Stimulated activated CD8-positive, alpha-beta memory T cell treated with anti-CD3 and anti-CD28 coated beads, Interleukin-4, amount 100 ng/mL, for 48 hours (primary cell): ENCODE data around the gene IMPDH1.
A peak's percentile ranks its signal among the peaks of the same experiment; 100 is the strongest.
"Not testable (repeated sequence)": the region's sequence is repeated elsewhere in the genome, so short reads cannot be mapped to it uniquely, and the experiment has no call there.

Experiments
- DNase-seq: peaks from one replicate; pipeline ENCODE4 v3.0.0-alpha.2; 2020

Gene IMPDH1

GRCh38 chr7:128409596-128410450 lies at the start of gene IMPDH1:
TSS of gene IMPDH1 (minus strand) at chr7:128409982. CDS start at chr7:128409901, 81 bp downstream.
- peak; percentile 93 for DNase-seq

- peak; percentile 62 for DNase-seq
Observed at GRCh38 chr7:128459394-128459878, 49.7 kb upstream of the IMPDH1 start.

DNA sequence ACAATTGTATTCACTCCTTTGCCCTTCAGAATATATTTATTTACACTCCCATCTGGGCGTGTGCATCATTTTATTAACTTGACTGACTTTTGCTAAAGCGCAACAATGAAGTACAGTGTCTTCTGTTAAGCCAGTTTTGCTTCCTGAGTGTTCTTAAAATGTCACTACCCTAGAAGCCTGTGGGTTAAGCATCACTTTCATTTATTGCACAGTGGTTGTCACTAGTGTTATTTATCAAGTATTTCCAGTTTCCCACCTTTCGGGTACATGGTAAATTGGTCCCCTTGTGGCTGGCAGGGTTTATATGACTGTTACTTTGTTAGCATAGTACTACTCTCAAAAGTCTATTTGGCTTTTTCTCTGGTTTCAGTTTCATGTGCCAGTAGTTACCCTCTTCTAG lies 49.2 kb upstream of the IMPDH1 start:
- DNase-seq = no peak

- DNase-seq = not testable (repeated sequence)
Observed at GRCh38 chr7:128457385-128457784, 47.6 kb upstream of the IMPDH1 start.

DNA sequence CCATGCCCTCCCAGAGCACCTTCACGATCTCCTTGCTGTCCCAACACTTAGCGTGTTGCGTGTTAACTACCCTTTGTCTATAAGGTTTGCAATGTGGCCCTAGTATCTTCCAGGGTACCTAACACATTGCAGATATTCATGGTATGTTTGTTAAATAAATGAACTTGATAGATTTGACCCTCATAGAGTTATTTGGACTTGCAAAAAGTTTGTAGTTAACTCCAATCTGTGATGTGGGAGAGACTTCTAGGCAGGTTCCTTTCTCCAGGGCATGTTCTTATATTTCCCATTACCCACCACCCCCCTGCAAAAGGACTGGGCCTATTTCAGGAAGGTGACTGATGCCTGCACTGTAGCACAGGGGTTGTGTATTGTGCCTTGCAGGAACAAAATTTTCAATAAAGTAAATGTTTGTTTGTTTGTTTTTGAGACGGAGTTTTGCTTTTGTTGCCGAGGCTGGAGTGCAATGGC lies 46.5 kb upstream of the IMPDH1 start:
- DNase-seq = no peak

GRCh38 chr7:128455543-128456254 lies 45.9 kb upstream of the IMPDH1 start, which contains the start of gene HILPDA:
TSS of gene HILPDA (plus strand) at chr7:128455878. CDS start at chr7:128457269, 1,391 bp downstream.
- peak; percentile 95 for DNase-seq

- DNase-seq = no peak
Observed at GRCh38 chr7:128454808-128455542, 45.2 kb upstream of the IMPDH1 start.

DNA sequence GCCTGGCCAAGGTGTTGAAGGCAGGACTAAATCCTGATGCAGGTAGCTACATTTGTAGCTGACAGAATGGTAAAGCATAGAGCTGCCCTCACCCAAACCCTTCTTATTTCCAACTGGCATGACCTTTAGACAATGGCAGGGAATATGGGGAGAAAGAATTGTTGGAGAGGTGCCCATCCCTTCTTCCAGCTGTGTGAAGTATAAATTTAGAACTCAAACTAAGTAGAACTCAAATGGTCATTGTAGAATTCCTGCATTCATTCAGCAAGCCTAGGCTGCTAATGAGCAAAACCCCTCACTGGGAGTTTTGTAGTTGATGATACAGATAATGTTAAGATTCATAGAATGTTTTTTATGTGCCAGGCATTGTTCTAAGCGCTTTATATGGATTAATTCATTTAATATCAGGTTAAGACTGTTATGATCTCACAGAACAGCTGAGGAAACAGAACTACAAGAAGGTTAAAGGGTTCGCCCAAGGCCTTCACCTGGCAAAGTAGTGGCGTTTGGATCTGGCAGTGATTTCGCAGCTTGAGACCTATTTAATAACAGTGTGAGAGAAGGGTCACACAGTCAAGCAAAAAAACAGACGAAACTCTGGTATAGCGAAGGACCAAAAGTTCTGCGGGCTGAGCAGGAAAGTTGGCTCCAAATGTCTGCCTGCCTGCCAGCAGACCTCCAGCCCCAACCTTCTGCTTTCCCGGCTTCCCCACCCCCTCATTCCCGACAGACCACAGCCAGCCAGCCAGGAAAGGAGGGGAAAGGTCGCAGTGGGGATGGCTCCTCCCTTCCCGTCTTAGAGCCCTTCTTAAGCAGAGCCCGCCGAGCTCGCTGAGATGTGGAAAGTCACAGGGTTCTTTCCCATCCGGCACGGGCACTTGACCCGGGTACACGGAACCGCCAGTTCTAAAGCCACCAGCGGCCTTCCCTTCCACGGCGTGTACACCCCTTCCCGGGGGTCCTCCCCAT lies 44.3 kb upstream of the IMPDH1 start:
- DNase-seq = no peak

DNA sequence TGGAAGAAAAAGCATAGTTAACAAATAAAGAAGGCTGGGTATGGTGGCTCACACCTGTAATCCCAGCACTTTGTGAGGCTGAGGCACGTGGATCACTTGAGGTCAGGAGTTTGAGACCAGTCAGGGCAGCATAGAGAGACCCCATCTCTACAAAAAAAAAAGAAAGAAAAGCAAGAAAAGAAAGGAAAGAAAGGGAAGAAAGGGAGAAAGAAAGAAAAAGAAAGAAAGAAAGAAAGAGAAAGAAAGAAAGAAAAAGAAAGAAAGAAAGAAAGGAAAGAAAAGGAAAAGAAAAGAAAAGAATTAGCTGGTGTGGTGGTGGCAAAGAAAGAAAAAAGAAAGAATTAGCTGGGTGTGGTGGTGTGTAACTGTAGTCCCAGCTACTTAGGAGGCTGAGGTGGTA lies 42.8 kb upstream of the IMPDH1 start:
- DNase-seq = no peak

DNA sequence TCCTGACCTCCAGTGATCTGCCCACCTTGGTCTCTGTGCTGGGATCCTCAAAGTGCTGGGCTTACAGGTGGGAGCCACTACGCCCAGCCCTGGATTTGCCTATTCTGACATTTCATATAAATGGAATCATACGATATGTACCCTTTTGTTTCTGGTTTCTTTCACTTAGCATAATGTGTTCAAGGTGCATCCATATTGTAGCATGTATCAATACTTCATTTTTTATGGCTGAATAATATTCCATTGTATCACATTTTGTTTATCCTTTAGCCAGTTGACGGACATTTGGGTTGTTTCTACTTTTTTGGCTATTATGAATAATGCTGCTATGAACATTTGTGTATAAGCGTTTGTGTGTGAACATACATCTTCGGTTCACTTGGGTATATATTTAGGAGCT lies 41.1 kb upstream of the IMPDH1 start:
- DNase-seq = no peak

GRCh38 chr7:128450409-128450808 lies 40.6 kb upstream of the IMPDH1 start:
- no peak for DNase-seq

DNA sequence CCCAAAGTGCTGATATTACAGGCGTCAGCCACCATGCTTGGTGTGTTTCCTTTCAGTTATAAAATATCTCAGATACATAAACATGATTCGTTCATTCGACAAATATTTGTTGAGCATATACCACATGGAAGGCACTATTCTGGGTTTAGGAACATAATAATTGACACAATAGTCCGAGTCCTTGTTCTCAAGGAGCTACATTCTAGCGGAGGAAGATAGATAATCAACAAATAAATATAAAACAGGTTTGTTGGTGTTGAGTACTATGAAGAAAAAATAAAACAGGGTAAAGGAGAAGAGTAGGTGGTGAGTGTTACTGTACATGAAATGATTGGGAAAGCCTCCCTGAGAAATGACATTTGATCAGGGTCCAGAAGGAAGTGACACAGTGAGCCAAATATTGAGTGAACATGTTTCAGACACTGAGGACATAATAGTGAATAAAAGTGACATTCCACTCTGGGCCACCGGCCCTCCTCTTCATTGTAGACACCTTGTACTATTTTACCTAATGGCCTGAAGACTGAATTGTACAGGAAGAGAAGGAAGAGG lies 39.0 kb upstream of the IMPDH1 start:
- DNase-seq = no peak

DNA sequence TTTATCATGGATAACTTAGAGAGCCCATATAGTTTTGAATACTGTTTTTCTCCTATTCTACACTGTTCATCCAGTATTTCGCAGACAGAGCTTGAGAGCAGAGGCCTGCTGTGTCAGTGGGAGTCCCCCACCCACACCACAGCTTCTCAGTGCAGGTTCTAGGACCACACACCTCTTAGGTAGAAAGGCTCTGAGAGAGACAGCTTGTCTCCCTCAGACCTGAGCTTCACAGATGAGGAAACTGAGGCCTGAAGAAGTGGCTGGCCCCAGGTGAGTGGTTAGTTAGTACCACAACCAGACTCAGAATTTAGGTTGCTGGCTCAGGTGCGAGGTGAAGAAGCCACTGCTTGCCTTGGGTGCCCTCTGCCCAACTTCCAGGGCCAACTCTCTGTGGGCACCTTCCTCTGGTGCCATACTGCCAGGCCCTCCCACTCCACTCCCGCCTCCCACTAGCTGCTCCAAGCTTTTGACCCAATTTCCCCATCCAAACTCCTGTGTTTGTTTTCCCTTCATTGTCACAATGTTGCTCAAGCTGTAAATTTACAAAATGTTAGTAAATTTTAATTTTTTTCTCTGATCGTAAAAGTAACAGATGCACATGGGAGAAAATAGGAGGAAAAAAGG lies 38.3 kb upstream of the IMPDH1 start:
- DNase-seq = no peak

DNA sequence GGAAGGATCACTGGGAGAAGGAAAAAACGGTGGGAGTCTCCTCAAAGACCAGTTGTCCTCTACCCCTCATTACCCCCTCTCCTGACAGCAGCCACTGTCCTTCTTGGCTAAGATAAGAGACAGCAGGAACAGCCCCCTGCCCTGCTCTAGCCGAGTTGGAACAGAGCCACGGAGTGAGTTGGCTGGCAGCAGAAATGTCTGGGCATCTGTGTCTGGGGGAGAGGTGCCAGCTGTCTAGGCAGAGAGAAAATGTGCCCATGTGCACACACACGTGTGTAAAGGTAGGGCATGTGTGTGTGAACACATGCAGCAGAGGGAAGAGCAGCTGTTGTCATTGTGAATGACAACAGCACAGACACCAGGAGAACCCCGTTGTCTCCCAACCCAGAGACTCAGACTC lies 36.5 kb upstream of the IMPDH1 start:
- no peak for DNase-seq

- no peak for DNase-seq
Observed at GRCh38 chr7:128443831-128444600, 34.2 kb upstream of the IMPDH1 start.

DNA sequence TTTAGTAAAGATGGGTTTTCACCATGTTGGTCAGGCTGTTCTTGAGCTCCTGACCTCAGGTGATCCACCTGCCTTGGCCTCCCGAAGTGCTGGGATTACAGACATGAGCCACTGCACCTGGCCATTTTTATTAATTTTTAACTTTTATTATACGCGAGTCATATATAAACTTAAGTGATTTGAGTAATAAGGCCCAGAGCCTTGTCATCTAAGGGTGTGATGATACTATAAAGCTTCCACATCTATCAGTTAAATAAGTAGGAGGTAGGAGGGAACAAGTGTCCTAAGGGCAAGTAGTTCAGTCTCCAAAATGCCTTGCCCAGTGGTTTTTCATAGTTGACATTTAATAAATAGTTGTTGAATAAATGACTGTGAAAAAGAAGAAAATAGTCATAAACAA lies 32.6 kb upstream of the IMPDH1 start:
- DNase-seq = no peak

- DNase-seq = no peak
Observed at GRCh38 chr7:128437426-128438332, 27.9 kb upstream of the IMPDH1 start.

DNA sequence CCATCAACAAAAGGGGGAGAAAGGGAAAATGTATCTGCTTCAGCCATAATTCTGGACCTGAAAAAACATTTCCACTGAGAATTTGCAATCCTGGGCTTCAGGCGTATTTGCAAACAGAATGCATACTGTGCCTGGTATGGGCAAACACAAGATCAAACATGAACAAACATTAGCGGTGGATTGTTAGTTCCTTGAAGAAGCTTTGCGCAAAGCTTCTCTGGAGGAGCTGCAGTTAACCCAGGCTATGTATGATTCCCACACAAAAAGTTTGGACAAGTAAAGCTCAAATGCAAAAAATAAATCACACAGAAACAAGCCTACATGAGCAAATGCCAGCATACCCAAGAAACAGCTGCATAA lies 25.5 kb upstream of the IMPDH1 start:
- no peak for DNase-seq
